Progenitor cell of endocrine pancreas (in vitro differentiated cells): Measurements from ENCODE around the gene HIRA. TPM values are rescaled to one million over a fixed set of nuclear protein-coding genes. Genes with fewer than 3 reads are reported as not detected.

Experiments used
- DNase-seq: peaks from one replicate; pipeline ENCODE4 v3.0.0; 2021; ENCODE audit warnings: low spot score; ENCODE audit not compliant: unreplicated experiment
- H3K27ac Mint-ChIP-seq: 2 replicates; pipeline ENCODE4 v1.8.0; 2021; ENCODE audit warnings: mild to moderate bottlenecking, moderate library complexity, mixed read lengths
- H3K27me3 Mint-ChIP-seq: 2 replicates; pipeline ENCODE4 v1.8.0; 2021; ENCODE audit warnings: mixed read lengths
- H3K36me3 Mint-ChIP-seq: 2 replicates; pipeline ENCODE4 v1.8.0; 2022; ENCODE audit warnings: mixed read lengths; ENCODE audit not compliant: insufficient read depth
- H3K4me1 Mint-ChIP-seq: 2 replicates; pipeline ENCODE4 v1.8.0; 2021; ENCODE audit warnings: low read depth, mixed read lengths
- H3K4me3 Mint-ChIP-seq: 2 replicates; pipeline ENCODE4 v1.8.0; 2021; ENCODE audit warnings: low read depth, mild to moderate bottlenecking, moderate library complexity, mixed read lengths
- H3K9me3 Mint-ChIP-seq: 2 replicates; pipeline ENCODE4 v1.8.0; 2021; ENCODE audit warnings: low read depth, mixed read lengths
- CTCF ChIP-seq: fragments of 200-600 bp; sonication (generic); IDR thresholded peaks from one replicate; pipeline ENCODE4 v1.5.0; 2021; ENCODE audit warnings: antibody characterized with exemption, mild to moderate bottlenecking; ENCODE audit not compliant: unreplicated experiment
- total RNA-seq: library from RNA; stranded (reverse); gene quantifications from 2 replicates; pipeline ENCODE4 v1.2.1, GENCODE V29; 2021

Gene HIRA
- total RNA-seq, 1 donor from 2014 or later, result 45.3 TPM

- TF ChIP-seq CTCF, result no peak
- no peak for DNase-seq
- H3K27ac Mint-ChIP-seq, result no peak overlapping the region
- H3K4me1 Mint-ChIP-seq, result no peaks in the 10 kb centered on the region
- no peak overlapping the region for H3K4me3 Mint-ChIP-seq
- H3K9me3 Mint-ChIP-seq, result no peaks in the 10 kb centered on the region
- H3K36me3 Mint-ChIP-seq, result peaks cover 8% of the 10 kb centered on the region
- H3K27me3 Mint-ChIP-seq, result no peaks in the 10 kb centered on the region
Measured at GRCh38 chr22:19463008-19463407, 31.5 kb upstream of the HIRA start.

GRCh38 chr22:19461506-19461905 is 30.0 kb upstream of the HIRA start:
- Mint-ChIP-seq H3K4me3 (no peak overlapping the region), H3K4me1 (no peaks in the 10 kb centered on the region), H3K36me3 (peaks cover 10% of the 10 kb centered on the region), H3K9me3 (no peaks in the 10 kb centered on the region), H3K27me3 (no peaks in the 10 kb centered on the region), H3K27ac (no peak overlapping the region)
- no peak for TF ChIP-seq CTCF
- no peak for DNase-seq

- Mint-ChIP-seq H3K27ac (no peak overlapping the region), H3K4me1 (no peaks in the 10 kb centered on the region), H3K4me3 (no peak overlapping the region), H3K27me3 (no peaks in the 10 kb centered on the region), H3K36me3 (peaks cover 8% of the 10 kb centered on the region), H3K9me3 (no peaks in the 10 kb centered on the region)
- no peak for TF ChIP-seq CTCF
- DNase-seq, result no peak
Measured at GRCh38 chr22:19460036-19460435, 28.5 kb upstream of the HIRA start.

GRCh38 chr22:19457828-19458428 is 26.4 kb upstream of the HIRA start:
- H3K27me3 Mint-ChIP-seq, result no peaks in the 10 kb centered on the region
- no peak for DNase-seq
- no peak for TF ChIP-seq CTCF
- no peak overlapping the region for H3K27ac Mint-ChIP-seq
- H3K36me3 Mint-ChIP-seq, result peaks cover 13% of the 10 kb centered on the region
- no peak overlapping the region for H3K4me3 Mint-ChIP-seq
- H3K4me1 Mint-ChIP-seq, result no peaks in the 10 kb centered on the region
- no peaks in the 10 kb centered on the region for H3K9me3 Mint-ChIP-seq

DNA sequence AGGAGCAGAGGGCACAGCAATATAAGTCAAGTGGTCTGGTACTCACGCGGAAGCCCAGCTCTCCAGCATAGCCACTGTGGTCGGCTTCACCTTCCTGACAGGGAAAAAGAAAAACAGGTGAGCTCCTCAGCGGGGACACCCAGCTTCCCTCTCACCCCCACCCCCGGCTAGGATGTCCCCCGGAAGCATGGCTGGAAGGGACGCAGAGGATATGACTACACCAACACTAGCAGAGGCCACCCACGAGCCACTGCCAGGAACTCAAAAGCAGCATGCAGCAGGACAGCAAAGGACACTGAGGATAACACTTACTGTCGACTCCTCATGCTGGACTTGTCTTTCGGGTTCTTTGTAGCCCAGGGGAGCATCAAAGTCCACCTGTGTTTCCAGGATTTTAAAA is 25.0 kb upstream of the HIRA start:
- H3K27me3 Mint-ChIP-seq, result no peaks in the 10 kb centered on the region
- no peak for DNase-seq
- H3K9me3 Mint-ChIP-seq, result no peaks in the 10 kb centered on the region
- H3K4me3 Mint-ChIP-seq, result no peak overlapping the region
- TF ChIP-seq CTCF, result no peak
- H3K36me3 Mint-ChIP-seq, result peaks cover 17% of the 10 kb centered on the region
- H3K4me1 Mint-ChIP-seq, result no peaks in the 10 kb centered on the region
- H3K27ac Mint-ChIP-seq, result no peak overlapping the region
